ENCODE results near the gene TWIST2.

TWIST2 gene

DNA sequence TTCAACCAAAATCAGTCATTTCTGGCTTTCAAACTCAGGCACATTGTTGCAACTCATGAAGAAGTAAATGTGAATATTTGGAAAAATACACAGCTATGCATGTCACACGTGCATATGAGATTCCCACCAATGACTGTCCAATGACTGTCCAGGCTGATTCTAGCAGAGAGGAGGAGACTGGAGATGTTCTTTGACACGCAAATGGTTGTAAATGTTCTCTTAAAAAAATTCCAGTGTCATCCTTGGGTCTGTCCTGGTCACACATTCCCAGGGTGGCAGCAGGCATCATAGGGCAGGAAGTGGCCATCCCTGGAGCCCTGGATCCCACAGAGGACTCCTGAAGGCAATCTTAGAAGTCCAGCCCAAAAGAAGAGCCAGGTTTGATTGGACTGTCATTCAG lies 40.9 kb downstream of the TWIST2 start:
- in situ Hi-C loops (cut with MboI; ENCODE audit: low sequenced_read_pairs), result no loop called here

DNA sequence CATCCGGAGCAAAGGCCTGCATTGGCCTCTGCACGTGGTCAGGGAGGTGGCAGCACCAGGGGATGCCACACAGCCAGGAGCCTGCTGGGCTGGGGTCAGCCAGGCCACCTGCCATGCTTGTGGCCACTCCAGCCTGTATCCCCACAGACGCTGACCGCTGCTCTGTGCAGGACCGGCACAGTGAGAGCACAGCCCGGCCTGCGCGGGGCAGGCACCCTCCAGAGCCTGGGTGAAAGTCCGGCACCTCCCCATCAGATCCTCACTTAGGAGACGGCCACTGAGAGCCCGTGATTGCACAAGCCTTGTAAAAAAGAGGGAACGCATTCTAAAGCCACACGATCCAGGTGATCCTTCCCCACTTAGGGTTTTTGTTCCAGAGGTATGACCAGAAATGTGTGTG lies 42.2 kb downstream of the TWIST2 start:
- in situ Hi-C loops (cut with MboI; ENCODE audit: low sequenced_read_pairs), result no loop called here

DNA sequence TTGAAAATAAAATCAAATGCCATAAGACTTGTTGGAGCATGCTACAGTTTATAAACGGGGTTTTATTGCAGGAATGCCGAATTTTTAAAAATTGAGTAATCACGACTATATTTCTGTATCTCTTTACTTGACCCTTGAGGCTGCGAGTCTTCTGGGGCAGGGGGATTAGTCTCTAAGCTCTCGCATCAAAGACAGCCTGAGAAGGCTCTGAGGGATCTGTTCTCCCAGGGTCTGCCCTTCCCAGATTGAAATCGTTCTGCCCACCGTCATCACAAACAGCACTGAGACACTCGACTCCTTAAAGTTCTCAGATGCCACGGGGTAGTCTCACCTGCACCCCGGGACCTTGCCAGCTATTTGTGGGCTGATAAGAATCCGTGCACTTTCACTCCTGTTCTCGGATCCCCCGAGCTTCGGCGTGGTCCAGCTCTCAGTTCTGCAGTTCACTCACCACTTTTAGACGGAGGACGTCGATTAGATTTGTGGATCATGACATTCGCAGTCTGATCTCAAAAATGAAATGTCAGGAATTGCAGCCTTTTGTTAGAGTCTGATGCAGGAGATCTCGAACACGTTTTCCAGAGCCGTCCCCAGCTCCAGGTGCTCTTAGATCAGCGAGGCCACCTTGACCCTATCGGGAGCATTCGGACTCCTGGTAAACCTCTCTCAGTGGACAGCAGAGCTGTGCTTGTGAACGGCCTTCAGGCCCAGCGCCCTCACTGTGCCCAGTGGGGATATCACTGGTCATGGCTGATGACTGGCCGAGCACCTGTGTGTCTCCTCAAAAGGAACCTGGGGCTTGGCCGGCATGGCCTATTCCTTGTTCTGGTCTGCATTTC lies 43.0 kb downstream of the TWIST2 start:
- in situ Hi-C loops (cut with MboI; ENCODE audit: low sequenced_read_pairs), result no loop called here

DNA sequence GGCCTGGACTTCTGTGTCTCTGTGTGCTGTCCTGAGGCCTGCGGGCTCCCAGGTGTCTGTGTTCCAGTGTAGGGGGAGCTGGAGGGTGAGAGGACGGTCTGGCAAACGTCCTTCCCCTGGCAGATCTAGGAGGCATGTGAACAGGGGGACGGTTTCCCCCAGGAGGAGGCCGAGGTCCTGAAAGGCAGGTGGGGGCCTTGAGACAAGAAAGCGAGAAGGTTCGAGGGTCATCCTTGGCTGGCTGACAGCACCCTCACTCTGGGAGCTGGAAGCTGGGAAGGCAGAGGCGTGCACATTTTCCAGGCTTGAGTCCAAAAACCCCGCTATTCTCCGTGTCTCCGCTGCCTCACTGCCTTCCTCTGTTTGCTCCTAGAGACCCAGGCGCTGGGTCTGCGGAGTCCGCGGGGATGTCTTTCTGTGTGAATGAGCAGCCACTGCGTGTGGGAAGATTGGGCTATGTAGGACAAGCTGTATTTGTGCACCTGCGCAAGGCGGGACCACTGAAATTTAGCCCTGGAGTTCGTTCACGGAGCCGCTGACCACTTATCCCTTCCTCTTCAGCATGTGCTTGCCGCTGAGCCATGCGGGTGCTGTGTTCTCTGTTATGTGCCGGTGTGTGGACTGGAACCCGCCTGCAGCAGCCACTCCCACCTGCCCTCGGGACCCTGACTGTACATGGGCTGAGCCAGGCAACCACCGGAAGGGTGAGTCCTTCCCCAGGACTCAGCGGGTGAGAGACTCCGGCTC lies 43.7 kb downstream of the TWIST2 start:
- in situ Hi-C loops (cut with MboI; ENCODE audit: low sequenced_read_pairs), result no loop called here

DNA sequence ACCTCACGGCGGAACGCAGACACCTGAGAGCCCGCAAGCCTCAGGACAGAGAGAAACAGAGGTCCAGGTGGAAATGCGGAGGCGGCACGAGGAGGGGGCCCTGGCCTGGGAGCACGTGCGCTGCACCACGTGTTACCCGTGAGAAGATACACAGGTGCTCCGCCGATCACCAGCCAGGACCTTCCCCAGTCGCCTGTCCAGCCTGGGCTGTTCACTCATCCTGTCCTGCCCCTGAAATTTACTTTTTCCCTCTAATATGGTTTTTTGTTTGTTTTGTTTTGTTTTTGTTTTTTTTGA lies 44.3 kb downstream of the TWIST2 start:
- in situ Hi-C loops (cut with MboI; ENCODE audit: low sequenced_read_pairs), result no loop called here

DNA sequence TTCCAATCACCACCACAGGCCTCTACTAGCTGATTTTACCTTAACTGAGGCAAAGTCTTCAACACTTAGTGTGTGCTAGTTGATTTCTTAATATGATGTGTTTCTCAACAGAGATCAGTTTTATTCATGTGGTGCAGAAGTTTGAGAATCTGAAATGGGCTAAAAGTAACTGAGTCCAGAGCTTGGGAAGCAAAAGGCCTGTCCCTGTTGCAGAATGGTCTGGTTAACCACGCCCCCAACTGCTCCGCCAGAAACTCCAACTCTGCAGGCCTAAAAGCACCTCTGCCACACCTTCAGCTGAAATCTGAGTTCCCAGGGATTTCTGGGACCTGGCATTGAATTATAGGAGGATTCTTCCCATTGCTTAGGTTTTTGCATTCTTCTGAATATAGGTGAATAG lies 44.9 kb downstream of the TWIST2 start:
- in situ Hi-C loops (cut with MboI; ENCODE audit: low sequenced_read_pairs), result no loop called here

DNA sequence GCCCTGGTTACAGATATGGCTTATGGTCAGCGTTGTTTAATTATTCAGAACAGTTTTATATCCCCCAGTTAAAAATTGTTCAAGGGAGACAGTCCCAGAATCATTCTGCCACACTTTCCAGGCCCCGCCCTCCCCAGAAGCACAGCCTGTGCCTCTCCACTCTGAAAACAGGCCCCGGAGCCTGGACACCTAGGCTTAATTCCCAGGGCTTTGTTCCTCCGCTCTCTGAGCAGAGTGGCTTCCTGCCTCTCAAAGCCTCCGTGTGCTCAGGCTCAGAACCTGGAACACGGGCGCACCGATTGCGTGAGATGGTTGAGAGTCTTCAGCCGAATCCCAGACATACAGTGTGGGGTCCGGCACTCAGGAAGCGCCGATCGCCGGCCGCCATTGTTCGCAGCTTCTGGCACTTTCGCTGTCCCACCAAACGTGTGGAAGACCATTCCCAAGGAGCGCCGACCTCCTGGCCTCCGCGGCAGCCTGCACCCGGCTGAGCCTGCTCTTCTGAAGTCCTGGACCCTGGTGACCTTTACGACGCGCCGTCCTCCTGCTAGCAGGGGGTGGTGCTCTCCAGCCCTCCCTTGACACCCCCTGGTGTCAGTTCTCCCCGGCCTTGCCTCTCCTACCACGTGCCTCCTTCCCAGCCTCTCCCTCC lies 45.6 kb downstream of the TWIST2 start:
- in situ Hi-C loops (cut with MboI; ENCODE audit: low sequenced_read_pairs), result no loop called here

DNA sequence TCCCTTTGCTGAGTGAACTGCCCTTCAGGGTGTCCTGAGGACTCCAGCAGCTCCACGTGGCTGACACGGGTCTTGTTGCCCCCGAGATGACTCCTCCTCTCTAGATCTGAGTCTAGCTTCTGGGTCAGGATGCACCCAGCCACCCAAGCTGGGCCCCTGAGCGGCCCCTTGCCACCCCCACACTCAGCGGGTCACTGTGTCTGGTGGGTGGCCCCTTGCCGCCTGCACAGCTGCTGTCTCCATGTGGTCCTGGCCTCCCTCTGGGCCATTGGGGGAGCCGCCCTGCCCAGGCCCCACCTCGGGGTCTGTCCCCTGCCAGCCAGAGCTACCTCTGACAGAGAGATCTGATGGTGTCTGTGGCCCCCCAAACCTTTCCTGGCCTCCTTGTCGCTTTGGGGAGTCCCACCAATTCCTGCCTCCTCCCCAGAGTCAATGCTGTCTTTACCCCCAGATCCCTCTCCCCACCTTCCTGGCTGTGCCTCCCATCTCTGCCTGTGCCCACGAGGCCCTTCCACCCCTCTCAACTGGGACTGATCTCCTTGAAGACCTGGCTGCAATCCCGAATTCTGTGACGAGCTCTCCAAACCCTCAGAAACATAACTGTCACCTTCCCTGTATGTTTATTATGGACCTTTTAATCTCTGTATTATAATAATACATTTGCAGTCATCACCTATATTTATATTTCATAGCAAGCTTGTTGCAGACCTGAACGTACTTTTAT lies 46.5 kb downstream of the TWIST2 start:
- in situ Hi-C loops (cut with MboI; ENCODE audit: low sequenced_read_pairs), result no loop called here

DNA sequence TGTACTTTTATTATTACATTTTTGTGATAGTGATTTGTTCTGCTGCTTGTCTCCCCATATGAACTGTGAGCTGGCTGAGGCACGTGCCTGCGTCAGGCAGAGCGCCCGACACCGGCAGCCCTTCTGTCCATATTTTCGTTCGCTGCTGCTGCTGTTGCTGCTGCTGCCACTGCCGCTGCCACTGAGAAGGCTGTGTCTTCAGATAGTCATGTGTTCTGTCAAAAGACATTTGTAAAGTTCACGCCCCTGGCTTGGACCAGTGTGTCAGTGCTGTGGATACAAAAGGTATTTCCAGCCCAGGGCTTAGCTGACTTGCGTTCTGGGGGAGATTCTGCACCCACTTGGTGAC lies 47.0 kb downstream of the TWIST2 start:
- in situ Hi-C loops (cut with MboI; ENCODE audit: low sequenced_read_pairs), result no loop called here

DNA sequence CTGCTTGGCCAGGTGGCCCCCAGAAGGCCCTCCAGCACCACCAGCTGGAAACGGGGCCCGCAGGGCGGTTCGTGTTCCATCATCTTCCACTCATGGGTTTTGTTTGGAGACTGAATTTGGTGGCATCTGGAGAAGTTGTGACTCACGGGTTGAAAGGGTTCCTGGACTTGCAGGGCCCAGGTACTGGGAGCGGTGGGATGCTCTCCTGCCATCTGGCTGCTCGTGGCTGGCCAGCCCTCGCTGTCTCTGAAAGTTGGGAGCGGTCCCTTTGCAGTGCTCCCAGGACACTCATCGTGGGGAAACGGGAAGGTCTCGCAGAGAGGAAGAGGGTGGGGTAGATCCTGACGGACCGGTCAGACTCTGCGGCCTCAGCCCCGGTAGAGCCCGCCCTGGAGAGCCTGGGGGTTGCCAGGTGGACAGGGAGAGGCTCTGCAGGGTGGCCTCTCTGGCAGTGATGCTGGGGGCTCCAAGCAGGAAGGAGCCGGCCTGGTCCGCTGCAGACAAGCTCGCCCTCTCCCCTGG lies 47.5 kb downstream of the TWIST2 start:
- in situ Hi-C loops (cut with MboI; ENCODE audit: low sequenced_read_pairs), result no loop called here

DNA sequence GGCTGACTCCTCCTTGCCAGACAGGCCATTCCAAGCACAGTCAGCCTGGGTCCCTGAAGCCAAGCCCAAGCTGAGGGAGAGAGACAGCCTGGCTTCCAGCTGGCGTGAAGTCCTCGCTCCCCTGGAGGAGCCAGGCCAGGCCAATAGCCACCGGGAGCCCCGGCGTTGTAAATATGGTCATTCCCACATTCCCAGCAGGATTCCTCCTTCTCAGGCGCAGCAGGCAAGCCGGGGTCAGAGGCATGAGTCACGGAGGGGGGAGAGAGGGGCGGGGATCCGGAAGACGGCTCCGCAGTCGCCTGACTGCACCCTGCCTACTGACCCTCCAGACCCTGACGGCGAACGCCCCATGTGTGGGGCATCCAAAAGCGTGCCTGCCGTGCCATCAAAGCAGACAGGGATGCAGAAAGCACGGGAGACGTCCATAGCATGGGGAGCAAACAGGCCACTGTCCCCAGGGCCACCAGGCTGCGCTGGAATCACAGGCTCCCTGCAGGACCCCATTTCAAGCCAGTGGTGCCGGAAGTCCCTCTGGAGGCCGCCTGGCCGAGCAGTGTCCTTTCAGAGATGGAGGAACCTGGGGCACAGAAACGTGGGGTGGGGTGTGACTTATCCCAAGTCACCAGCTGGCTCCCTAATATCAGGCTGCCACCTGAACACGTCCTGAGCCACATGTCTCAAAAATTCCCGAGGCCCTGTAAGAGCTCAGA lies 48.2 kb downstream of the TWIST2 start:
- in situ Hi-C loops (cut with MboI; ENCODE audit: low sequenced_read_pairs), result no loop called here

DNA sequence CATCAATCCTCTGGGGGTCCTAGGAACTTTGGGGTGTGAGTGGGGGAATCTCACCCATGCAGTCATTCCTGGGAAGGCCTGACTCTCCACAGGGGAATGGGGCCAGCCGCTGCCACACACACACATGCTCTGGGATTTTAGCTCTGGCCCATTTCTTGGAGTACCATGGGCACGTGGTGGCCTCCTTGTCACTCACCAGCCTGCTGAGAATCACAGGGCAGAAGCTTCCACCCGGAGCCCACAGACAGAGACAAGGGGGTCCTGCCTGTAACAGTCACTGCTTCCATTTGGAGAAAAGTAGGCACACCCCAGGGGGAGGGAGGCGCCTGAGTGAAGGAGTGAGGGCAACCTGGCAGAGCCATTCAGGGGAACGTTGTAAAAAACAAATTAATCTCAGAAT lies 48.8 kb downstream of the TWIST2 start:
- in situ Hi-C loops (cut with MboI; ENCODE audit: low sequenced_read_pairs), result no loop called here

DNA sequence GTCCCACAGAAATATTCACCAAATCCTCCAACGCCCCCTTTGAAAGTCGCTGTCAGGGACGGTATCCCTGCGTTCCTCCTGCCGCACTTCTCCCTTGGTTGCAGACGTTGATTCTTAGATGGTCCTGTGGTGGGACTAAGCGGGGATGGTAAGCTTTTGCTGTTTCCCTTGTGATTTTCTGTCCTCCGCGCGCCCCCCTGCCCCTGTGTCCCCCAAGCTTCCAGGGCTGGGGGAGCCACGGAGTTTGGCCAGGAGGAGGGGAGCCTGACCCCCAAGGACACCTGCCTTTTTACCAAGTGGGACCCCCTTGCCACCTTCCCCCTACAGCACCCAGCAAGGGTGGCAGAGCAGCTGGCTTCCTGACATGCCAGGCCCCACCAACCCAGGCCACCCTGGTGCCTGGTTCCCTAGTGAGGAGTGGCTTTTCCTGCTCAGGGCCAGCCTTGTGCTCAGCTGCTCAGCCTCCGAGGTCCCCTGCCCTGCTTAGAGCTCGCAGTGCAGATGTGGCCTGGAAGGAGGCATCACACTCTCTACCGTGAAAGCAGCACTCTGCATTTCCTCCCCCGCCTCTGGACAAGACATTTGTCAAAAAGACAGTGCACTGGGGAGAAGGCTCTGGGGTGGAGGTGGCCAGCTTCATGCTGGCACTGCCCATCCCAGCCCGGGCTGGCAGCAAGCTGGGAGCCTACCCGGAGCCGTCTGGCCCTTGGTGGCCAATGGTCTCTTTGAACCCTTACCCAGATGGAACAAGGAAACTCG lies 49.4 kb downstream of the TWIST2 start:
- in situ Hi-C loops (cut with MboI; ENCODE audit: low sequenced_read_pairs), result no loop called here

DNA sequence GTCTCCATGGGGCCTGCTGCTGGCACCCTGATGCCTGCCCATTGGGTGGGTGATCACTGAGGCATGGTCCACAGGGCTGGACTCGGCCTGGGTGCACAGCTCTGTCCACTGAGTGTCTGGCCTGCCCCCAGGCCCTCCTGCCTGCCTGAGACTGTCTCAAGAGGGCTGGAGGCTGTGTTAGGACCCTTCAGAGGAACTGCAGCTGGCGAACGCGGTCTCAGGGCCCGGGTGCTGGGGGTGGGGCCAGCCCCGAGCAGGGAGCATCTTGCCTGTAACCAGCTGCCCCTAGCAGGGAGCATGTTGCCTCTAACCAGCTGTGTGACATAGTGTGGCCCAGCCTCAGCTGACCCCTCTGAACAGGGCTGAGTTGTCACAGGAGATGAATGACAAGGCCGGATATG lies 50.0 kb downstream of the TWIST2 start:
- in situ Hi-C loops (cut with MboI; ENCODE audit: low sequenced_read_pairs), result no loop called here

DNA sequence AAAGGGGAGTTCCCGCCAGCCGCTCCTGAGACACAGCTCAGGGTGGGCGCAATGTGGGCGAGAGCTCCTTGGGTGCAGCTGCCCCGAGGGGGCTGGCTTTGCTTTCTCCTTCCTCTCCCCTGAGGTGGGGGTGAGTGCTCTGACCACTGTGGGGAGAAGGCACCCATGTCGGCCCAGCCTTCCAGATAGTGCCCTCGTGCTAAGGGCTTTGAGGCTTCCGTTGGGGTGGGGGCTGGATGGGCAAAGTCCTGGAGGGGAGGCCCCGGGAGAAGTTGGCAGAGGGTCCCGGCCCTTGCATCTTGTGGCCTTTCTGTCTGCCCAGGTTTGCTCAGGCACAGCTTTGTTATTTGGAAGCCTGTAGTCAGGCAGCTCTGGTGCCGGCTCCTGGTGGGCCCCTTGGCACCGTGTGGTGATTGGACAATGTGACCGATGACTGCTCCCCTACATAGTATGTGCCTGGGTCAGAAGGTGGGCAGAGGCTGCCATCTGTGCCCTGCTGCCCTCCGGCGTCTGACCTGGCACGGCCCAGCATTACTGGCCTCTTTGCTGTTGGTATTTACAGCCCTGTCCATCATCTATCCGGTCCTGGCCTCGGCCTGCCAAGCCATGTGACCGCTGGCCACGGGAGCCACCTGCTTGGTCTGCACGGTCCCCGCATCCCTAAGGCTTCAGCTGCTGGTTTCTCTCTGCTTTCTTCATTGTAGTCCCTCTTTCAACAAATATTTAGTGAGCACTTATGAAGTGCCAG lies 50.8 kb downstream of the TWIST2 start:
- in situ Hi-C loops (cut with MboI; ENCODE audit: low sequenced_read_pairs), result no loop called here

DNA sequence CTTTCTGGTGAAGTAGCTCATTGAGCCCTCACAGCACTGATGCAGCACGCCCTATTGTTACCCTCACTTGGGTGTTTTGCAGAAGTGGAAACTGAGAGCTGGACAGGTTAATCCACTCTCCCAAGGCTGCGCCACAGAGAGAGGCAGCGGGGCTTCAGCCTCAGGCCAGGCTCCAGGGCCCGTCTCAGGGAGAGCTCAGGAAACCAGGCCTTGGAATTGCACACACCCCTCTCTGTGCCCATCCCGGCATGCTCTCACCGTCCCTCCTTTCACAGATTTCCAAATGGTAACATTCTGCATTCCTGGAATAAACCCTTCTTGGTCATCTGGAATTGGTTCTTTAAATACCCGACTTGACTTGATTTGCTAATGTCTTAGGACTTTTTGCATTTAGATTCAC lies 51.5 kb downstream of the TWIST2 start:
- in situ Hi-C loops (cut with MboI; ENCODE audit: low sequenced_read_pairs), result no loop called here

DNA sequence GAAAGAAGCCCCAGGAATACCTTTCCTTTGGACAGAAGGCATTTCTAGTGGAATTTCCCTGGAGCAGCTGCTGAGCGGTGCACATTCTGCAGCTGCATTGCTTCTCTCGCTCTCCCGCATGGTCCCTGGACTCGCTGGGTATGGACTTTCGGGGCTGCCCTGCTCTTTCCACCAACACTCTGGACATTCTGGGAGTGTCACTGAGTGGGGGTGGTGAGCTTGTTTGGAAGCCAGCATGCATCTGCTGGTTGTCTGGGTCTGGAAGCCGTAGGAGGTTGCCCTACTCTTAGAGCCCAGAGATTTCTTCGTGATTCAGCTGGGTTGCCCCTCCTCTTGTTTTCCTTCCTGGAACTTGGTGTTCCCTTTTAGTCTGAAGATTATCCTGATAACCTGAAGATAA lies 52.6 kb downstream of the TWIST2 start:
- in situ Hi-C loops (cut with MboI; ENCODE audit: low sequenced_read_pairs), result no loop called here

DNA sequence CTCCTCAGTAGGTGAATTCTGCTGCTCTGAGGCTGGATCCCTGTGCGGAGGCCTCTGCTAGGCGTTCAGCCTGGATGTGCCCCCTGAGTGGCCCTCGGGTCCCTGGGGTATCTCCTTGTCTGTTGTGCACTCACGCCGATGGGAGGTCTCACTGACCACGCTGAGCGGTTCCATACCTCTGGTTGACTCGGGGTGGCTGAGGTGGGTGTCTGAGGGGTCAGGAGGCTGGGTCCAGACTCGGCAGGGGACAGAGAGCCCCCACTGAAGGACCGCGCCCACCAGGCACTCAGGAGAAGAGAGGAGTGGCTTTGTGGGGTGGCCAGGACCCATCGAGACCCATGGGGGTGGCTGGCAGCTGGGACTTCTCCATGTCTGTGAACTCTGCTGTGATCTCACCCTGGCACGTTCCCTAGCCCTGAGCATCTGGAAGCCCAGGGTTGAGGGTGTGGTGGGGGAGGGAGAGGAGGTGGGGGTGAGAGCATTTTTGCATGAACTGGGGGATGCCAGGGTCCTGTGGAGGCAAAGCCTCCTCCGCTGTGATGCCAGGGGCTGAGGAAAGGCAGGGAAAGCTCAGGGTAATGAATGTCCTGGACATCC lies 53.7 kb downstream of the TWIST2 start:
- in situ Hi-C loops (cut with MboI; ENCODE audit: low sequenced_read_pairs), result no loop called here

DNA sequence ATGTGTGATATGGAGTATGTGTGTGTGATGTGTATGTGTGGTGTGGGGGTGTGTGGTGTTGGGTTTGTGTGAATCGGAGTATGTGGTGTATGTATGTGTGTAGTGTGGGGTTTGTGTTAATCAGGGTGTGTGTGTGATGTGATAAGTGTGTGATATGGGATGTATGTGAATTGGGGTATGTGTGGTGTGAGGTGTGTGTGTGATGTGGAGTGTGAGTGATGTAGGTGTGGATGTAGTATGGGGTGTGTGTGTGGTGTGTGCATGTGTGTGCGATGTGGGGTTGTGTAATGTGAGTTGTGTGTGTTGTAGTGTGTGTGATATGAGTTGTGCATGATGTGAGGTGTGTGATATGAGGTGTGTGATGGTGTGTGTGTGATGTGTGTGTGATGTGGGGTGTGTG lies 54.4 kb downstream of the TWIST2 start:
- in situ Hi-C loops (cut with MboI; ENCODE audit: low sequenced_read_pairs), result no loop called here

Measured in hTERT RPE-1 (cell line).